Breast epithelium (tissue), 4 donors: ENCODE measurements around the gene CHRM5. TPM values are rescaled to one million over a fixed set of nuclear protein-coding genes. Genes with fewer than 3 reads are reported as not detected.

ENCODE experiments used
- DNase-seq, 2 donors: peaks; one replicate each; pipeline ENCODE4 v3.0.0-alpha.2; 2019; ENCODE audit warnings: low spot score in 2 of 2
- H3K27ac ChIP-seq, 2 donors: fragments of 200-600 bp; sonication (generic) in 1 of 2; one replicate each; pipeline ENCODE4 v1.5.1; 2016 to 2019; ENCODE audit warnings: mild to moderate bottlenecking in 1 of 2
- H3K27me3 ChIP-seq, 2 donors: fragments of 200-600 bp; sonication (generic) in 1 of 2; one replicate each; pipeline versions ENCODE4 v1.5.1 to v1.6.0; 2017 to 2019; ENCODE audit warnings: control low read depth in 1 of 2, mild to moderate bottlenecking in 1 of 2
- H3K36me3 ChIP-seq: fragments of 200-600 bp; one replicate; pipeline ENCODE4 v1.5.1; 2019
- H3K4me1 ChIP-seq, 2 donors: fragments of 200-600 bp; sonication (generic); one replicate each; pipeline ENCODE4 v1.5.1; 2016 to 2019; ENCODE audit warnings: control low read depth in 1 of 2
- H3K4me3 ChIP-seq, 3 donors: fragments of 200-600 bp; sonication (generic); 1 replicate in 2 of 3; 2 replicates in 1 of 3; pipeline ENCODE4 v1.5.1; 2016 to 2019; ENCODE audit warnings: mild to moderate bottlenecking in 3 of 3, moderate library complexity in 2 of 3
- H3K9me3 ChIP-seq, 2 donors: fragments of 200-600 bp; sonication (generic) in 1 of 2; one replicate each; pipeline ENCODE4 v1.5.1; 2016 to 2019; ENCODE audit warnings: control low read depth in 1 of 2
- POLR2A ChIP-seq: fragments of 450-650 bp; IDR thresholded peaks from one replicate; pipeline ENCODE4 v1.6.1; 2016; ENCODE audit warnings: antibody characterized with exemption, mild to moderate bottlenecking, moderate library complexity
- POLR2AphosphoS5 ChIP-seq, 3 donors: sonication (generic); formaldehyde crosslinking; IDR thresholded peaks; one replicate each; pipeline ENCODE4 v1.6.1; 2017; ENCODE audit warnings: antibody characterized with exemption in 3 of 3
- intact Hi-C: fragments of 100-400 bp; cut with DNase I; formaldehyde crosslinking; loops from one replicate; pipeline ENCODE4 v1.15.1; 2023; ENCODE audit warnings: low total_unique reads
- total RNA-seq, 3 donors: library from RNA; depleted of rRNA; stranded (reverse); fragments of >200 nt; gene quantifications; one replicate each; pipeline ENCODE4 v1.1.0, GENCODE V29; 2016
- TF ChIP-seq, protein P1 (sequence below), 3 donors: fragments of 450-650 bp; IDR thresholded peaks; one replicate each; pipeline ENCODE4 v1.5.1; 2016 to 2017; ENCODE audit warnings: antibody characterized with exemption in 3 of 3, mild to moderate bottlenecking in 3 of 3, moderate library complexity in 3 of 3

The CHRM5 gene
- total RNA-seq, 3 donors from 2014 or later: not detected

DNA sequence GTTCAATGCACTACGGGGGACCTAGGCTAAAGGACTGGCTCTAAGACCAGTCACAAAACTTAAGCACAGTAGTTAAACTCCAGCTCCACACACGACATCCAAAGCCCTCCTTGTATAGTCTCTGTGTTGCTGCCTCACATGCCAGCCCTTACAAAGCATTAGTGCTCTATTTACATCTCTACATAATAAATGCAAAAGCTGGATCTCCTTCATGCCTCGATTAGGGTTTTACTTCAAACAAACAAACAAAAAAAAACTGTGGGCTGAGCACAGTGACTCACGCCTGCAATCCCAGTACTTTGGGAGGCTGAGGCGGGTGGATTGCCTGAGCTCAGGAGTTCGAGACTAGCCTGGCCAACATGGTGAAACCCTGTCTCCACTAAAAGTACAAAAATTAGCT is 143.2 kb downstream of the CHRM5 start:
- intact Hi-C loops: no loop called here
- Histone ChIP-seq H3K9me3 (no peaks in the 10 kb centered on the region), H3K36me3 (no peaks in the 10 kb centered on the region), H3K27me3 (no peaks in the 10 kb centered on the region), H3K4me1 (no peaks in the 10 kb centered on the region), H3K4me3 (no peak overlapping the region), H3K27ac (no peak overlapping the region)
- DNase-seq: no peak
- TF ChIP-seq POLR2A (no peak), POLR2AphosphoS5 (IDR thresholded peaks at IDR 0.05) (no peak)
- TF ChIP-seq, protein P1, sequence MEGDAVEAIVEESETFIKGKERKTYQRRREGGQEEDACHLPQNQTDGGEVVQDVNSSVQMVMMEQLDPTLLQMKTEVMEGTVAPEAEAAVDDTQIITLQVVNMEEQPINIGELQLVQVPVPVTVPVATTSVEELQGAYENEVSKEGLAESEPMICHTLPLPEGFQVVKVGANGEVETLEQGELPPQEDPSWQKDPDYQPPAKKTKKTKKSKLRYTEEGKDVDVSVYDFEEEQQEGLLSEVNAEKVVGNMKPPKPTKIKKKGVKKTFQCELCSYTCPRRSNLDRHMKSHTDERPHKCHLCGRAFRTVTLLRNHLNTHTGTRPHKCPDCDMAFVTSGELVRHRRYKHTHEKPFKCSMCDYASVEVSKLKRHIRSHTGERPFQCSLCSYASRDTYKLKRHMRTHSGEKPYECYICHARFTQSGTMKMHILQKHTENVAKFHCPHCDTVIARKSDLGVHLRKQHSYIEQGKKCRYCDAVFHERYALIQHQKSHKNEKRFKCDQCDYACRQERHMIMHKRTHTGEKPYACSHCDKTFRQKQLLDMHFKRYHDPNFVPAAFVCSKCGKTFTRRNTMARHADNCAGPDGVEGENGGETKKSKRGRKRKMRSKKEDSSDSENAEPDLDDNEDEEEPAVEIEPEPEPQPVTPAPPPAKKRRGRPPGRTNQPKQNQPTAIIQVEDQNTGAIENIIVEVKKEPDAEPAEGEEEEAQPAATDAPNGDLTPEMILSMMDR (IDR thresholded peaks at IDR 0.05): no peak

DNA sequence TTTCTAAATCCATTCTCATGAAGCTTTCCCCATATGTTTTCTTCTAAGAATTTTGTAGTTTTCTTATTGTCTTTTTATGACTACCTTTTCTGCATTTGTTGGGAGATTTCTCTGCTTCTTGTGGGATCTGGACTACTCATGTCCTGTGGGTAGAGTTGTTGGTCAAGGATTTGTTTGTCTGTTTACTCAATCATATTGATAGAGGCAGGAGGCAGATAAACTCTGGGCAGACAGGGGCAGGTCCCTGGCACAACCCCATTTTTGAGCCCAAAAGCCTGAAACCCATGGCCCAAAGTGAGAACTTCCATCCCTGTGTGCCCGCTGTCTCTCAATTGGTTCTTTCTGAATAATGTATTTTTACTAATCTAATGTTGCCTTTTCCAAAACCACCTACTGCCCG is 145.9 kb downstream of the CHRM5 start:
- Histone ChIP-seq H3K9me3 (no peaks in the 10 kb centered on the region), H3K36me3 (no peaks in the 10 kb centered on the region), H3K4me1 (no peaks in the 10 kb centered on the region), H3K4me3 (no peak overlapping the region), H3K27ac (no peak overlapping the region), H3K27me3 (no peaks in the 10 kb centered on the region)
- TF ChIP-seq, protein P1 (IDR thresholded peaks at IDR 0.05): no peak
- no peak for TF ChIP-seq POLR2A
- intact Hi-C loops: no loop called here
- DNase-seq: no peak

DNA sequence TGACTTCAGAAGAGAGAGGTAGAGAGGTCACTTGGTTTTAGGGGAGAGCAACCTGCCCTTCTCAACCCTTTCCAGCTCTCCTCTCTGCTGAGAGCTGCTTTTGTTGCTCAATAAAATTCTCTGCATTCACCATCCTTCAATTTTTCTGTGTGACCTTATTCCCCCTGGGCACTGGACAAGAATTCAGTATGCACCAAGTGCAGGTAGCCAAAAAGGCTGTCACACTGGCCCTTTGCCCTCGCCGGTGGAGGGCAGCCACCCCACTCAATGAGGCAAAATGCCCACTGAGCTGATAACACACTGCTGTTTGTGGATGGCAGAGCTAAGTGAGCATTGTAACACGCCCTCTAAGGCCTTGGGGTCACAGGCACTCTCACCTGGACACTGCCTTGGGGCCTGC is 146.4 kb downstream of the CHRM5 start:
- no peaks in the 10 kb centered on the region for H3K27me3 ChIP-seq
- no peaks in the 10 kb centered on the region for H3K4me1 ChIP-seq
- H3K4me3 ChIP-seq: no peak overlapping the region
- no peak for DNase-seq
- H3K27ac ChIP-seq: no peak overlapping the region
- intact Hi-C loops: no loop called here
- no peaks in the 10 kb centered on the region for H3K36me3 ChIP-seq
- TF ChIP-seq POLR2A: no peak
- no peak for TF ChIP-seq POLR2AphosphoS5 (IDR thresholded peaks at IDR 0.05)
- TF ChIP-seq, protein P1 (IDR thresholded peaks at IDR 0.05): no peak
- H3K9me3 ChIP-seq: no peaks in the 10 kb centered on the region

DNA sequence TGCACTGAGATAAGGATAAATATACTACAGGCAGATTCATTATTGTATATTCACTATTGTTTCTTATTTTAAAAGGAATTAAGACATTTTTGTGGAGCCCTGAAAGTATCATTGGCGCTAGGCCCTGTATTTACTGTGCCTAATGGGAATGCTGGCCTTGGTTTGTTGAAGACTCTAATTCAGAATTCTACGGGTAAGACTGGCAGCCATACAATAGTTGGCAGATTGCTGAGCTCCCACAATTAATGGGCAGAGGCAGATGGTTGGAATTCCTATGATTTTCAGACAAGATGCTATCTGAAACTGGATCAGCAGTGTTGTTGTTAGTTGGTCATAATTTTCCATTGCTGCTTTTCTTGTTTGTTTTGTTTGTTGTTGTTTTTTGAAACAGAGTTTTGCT is 148.3 kb downstream of the CHRM5 start:
- no peak for TF ChIP-seq POLR2A
- TF ChIP-seq, protein P1 (IDR thresholded peaks at IDR 0.05): no peak
- no peak for TF ChIP-seq POLR2AphosphoS5 (IDR thresholded peaks at IDR 0.05)
- intact Hi-C loops: no loop called here

More for the DNA sequence above, 148.3 kb downstream of the CHRM5 start:
- H3K9me3 ChIP-seq: no peaks in the 10 kb centered on the region
- no peaks in the 10 kb centered on the region for H3K36me3 ChIP-seq
- no peaks in the 10 kb centered on the region for H3K27me3 ChIP-seq
- no peak overlapping the region for H3K4me3 ChIP-seq
- H3K4me1 ChIP-seq: no peaks in the 10 kb centered on the region
- no peak overlapping the region for H3K27ac ChIP-seq
- no peak for DNase-seq

Other genes with a start within 250 kb of the CHRM5 start
- 10 to 100 TPM; 13.5 to 18.4 (median 13.8) TPM for gene AVEN, start 70.7 kb downstream of the CHRM5 start, total RNA-seq
- gene EMC7, start 133.4 kb downstream of the CHRM5 start, total RNA-seq: 10 to 100 TPM; 35.0 to 47.5 (median 44.6) TPM
- 1 to 10 TPM in 2 of 3 donors, under 1 TPM in 1; 0.64 to 1.6 (median 1.3) TPM for gene PGBD4, start 133.6 kb downstream of the CHRM5 start, total RNA-seq
- 10 to 100 TPM; 43.7 to 67.6 (median 61.0) TPM for gene KATNBL1, start 241.6 kb downstream of the CHRM5 start, total RNA-seq